K562 (cell line): ENCODE results near the gene SNX9. TPM values are rescaled to one million over a fixed set of nuclear protein-coding genes. Genes with fewer than 3 reads are reported as not detected.

Experiments
- HMG20B ChIP-seq: fragments of 250-450 bp; sonication (Bioruptor Pico); IDR thresholded peaks from 2 replicates; pipeline ENCODE4 v1.5.0; 2021; ENCODE audit warnings: mild to moderate bottlenecking
- ID3 ChIP-seq, 2 experiments: fragments of 250-450 bp in 1 of 2; fragments of 450-650 bp in 1 of 2; sonication (Bioruptor Pico) in 1 of 2; IDR thresholded peaks; 2 replicates each; pipeline versions ENCODE4 v1.6.1 to v1.8.0; 2016 to 2021; ENCODE audit warnings: mild to moderate bottlenecking in 2 of 2, moderate library complexity in 2 of 2, missing compliant biosample characterization in 1 of 2, missing genetic modification characterization in 1 of 2
- NCOA6 ChIP-seq: fragments of 450-650 bp; IDR thresholded peaks from 2 replicates; pipeline ENCODE4 v1.6.1; 2017; ENCODE audit warnings: mild to moderate bottlenecking
- NCOR1 ChIP-seq: fragments of 450-650 bp; IDR thresholded peaks from 2 replicates; pipeline ENCODE4 v1.6.1; 2016; ENCODE audit warnings: mild to moderate bottlenecking, moderate library complexity
- SIX5 ChIP-seq, 2 experiments: IDR thresholded peaks; 2 replicates each; pipeline ENCODE4 v1.6.1; 2011; ENCODE audit warnings: low read length in 2 of 2, borderline replicate concordance in 1 of 2, low read depth in 1 of 2, mild to moderate bottlenecking in 1 of 2, moderate library complexity in 1 of 2; ENCODE audit not compliant: insufficient read depth in 1 of 2
- SMARCE1 ChIP-seq: fragments of 450-650 bp; IDR thresholded peaks from 2 replicates; pipeline ENCODE4 v1.7.1; 2016; ENCODE audit warnings: mild to moderate bottlenecking
- TEAD1 ChIP-seq, 2 experiments: fragments of 450-650 bp in 1 of 2; sonication (generic) in 1 of 2; formaldehyde crosslinking; IDR thresholded peaks; 2 replicates each; pipeline versions ENCODE4 v1.4.0 to v1.8.0; 2020 to 2022; ENCODE audit warnings: mild to moderate bottlenecking in 2 of 2, missing genetic modification reagents in 1 of 2
- TRIM24 ChIP-seq, 2 experiments: fragments of 450-650 bp; IDR thresholded peaks; 2 replicates each; pipeline ENCODE4 v1.6.1; 2016
- XRCC5 ChIP-seq: fragments of 200-400 bp; formaldehyde crosslinking; IDR thresholded peaks from 2 replicates; pipeline ENCODE4 v1.6.1; 2017; ENCODE audit warnings: low read depth, mild to moderate bottlenecking, low read length
- ZBTB43 ChIP-seq: sonication (generic); formaldehyde crosslinking; IDR thresholded peaks from 2 replicates; pipeline ENCODE4 v1.8.0; 2023; ENCODE audit warnings: mild to moderate bottlenecking, missing genetic modification reagents
- ZMIZ1 ChIP-seq, 2 experiments: fragments of 150-350 bp in 1 of 2; IDR thresholded peaks; 2 replicates each; pipeline ENCODE4 v1.6.1; 2012 to 2016; ENCODE audit warnings: low read depth in 2 of 2, low read length in 2 of 2, mild to moderate bottlenecking in 1 of 2, moderate library complexity in 1 of 2
- ZNF324 ChIP-seq: fragments of 250-450 bp; sonication (Bioruptor Pico); IDR thresholded peaks from 2 replicates; pipeline ENCODE4 v1.4.0; 2020; ENCODE audit warnings: mild to moderate bottlenecking
- ZSCAN29 ChIP-seq: fragments of 450-650 bp; IDR thresholded peaks from 2 replicates; pipeline ENCODE4 v1.6.1; 2017
- polyA plus RNA-seq, 8 experiments: library from polyadenylated mRNA; depleted of rRNA in 4 of 8; stranded (reverse) in 5 of 8; unstranded in 3 of 8; fragments of >200 nt; fragmentation: Nextera tagmentation in 2 of 8; fragmentation: Illumina TruSeq in 1 of 8; extraction: Ambion mirVana in 2 of 8; extraction: Trizol in 1 of 8; gene quantifications; 2 replicates each; pipeline versions ENCODE4 v1.2.1 to v1.2.3, GENCODE V29; 2011 to 2014; ENCODE audit warnings: inconsistent platforms in 1 of 8, missing spikeins in 1 of 8
- total RNA-seq, 7 experiments: library from RNA; depleted of rRNA in 6 of 7; stranded (reverse); fragments of >200 nt in 6 of 7; fragmentation: Illumina TruSeq in 2 of 7; extraction: Trizol in 2 of 7; gene quantifications; 2 replicates each; pipeline versions ENCODE4 v1.2.1 to v1.2.3, GENCODE V29; 2011 to 2021; ENCODE audit warnings: low replicate concordance in 1 of 7
- TF ChIP-seq, protein P1 (sequence below): fragments of 250-450 bp; sonication (Bioruptor Pico); IDR thresholded peaks from 2 replicates; pipeline ENCODE4 v1.5.0; 2020; ENCODE audit warnings: mild to moderate bottlenecking
- TF ChIP-seq, protein P2 (sequence below): sonication (generic); formaldehyde crosslinking; IDR thresholded peaks from 2 replicates; pipeline ENCODE4 v1.5.0; 2020; ENCODE audit warnings: missing genetic modification reagents
- TF ChIP-seq, protein P3 (sequence below), 2 experiments: fragments of 450-650 bp; IDR thresholded peaks; 2 replicates each; pipeline ENCODE4 v1.6.1; 2016

Gene SNX9
- total and polyA plus RNA-seq, 9 of the 15 experiments (the other 6 are each of a cell fraction or from before 2014, with no cell fraction given), result 6.0 to 81.7 (median 57.1) TPM

GRCh38 chr6:157811476-157812173 is 11.4 kb upstream of the SNX9 start (continued):
- no peak for TF ChIP-seq ZSCAN29
- 0 out of 2 replicates have a peak, but pooled peaks have one; percentile 5 for TF ChIP-seq NCOA6
- peak; percentile 95 for TF ChIP-seq NCOR1
- TF ChIP-seq SMARCE1, result peak; percentile 97
- no peak for TF ChIP-seq ZNF324 (CRISPR knock-in tag)
- TF ChIP-seq ZBTB43 (CRISPR knock-in tag), result no peak
- TF ChIP-seq XRCC5, result no peak
- peak; percentile 72 to 85 for TF ChIP-seq TRIM24 (IDR thresholded peaks at IDR 0.05)
- TF ChIP-seq HMG20B, result no peak
- no peak for TF ChIP-seq SIX5 (IDR thresholded peaks at IDR 0.05; ENCODE audit: borderline replicate concordance in 1 of 2, insufficient read depth in 1 of 2, low read depth in 1 of 2, low read length in 2 of 2)
- TF ChIP-seq, protein P1, sequence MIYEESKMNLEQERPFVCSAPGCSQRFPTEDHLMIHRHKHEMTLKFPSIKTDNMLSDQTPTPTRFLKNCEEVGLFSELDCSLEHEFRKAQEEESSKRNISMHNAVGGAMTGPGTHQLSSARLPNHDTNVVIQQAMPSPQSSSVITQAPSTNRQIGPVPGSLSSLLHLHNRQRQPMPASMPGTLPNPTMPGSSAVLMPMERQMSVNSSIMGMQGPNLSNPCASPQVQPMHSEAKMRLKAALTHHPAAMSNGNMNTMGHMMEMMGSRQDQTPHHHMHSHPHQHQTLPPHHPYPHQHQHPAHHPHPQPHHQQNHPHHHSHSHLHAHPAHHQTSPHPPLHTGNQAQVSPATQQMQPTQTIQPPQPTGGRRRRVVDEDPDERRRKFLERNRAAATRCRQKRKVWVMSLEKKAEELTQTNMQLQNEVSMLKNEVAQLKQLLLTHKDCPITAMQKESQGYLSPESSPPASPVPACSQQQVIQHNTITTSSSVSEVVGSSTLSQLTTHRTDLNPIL (CRISPR knock-in tag), result no peak
- peak in 1 of 2 experiments; percentile 82; a peak in 2 of 4 replicates for TF ChIP-seq ZMIZ1 (IDR thresholded peaks at IDR 0.05; ENCODE audit: low read depth in 2 of 2, low read length in 2 of 2)
- TF ChIP-seq TEAD1 (CRISPR knock-in tag; IDR thresholded peaks at IDR 0.05), result peak in 1 of 2 experiments; percentile 63; a peak in 2 of 4 replicates
- TF ChIP-seq, protein P2, sequence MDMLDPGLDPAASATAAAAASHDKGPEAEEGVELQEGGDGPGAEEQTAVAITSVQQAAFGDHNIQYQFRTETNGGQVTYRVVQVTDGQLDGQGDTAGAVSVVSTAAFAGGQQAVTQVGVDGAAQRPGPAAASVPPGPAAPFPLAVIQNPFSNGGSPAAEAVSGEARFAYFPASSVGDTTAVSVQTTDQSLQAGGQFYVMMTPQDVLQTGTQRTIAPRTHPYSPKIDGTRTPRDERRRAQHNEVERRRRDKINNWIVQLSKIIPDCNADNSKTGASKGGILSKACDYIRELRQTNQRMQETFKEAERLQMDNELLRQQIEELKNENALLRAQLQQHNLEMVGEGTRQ (CRISPR knock-in tag), result peak; percentile 80
- TF ChIP-seq, protein P3, sequence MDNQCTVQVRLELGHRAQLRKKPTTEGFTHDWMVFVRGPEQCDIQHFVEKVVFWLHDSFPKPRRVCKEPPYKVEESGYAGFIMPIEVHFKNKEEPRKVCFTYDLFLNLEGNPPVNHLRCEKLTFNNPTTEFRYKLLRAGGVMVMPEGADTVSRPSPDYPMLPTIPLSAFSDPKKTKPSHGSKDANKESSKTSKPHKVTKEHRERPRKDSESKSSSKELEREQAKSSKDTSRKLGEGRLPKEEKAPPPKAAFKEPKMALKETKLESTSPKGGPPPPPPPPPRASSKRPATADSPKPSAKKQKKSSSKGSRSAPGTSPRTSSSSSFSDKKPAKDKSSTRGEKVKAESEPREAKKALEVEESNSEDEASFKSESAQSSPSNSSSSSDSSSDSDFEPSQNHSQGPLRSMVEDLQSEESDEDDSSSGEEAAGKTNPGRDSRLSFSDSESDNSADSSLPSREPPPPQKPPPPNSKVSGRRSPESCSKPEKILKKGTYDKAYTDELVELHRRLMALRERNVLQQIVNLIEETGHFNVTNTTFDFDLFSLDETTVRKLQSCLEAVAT (IDR thresholded peaks at IDR 0.05), result peak in 1 of 2 experiments; percentile 51; a peak in 1 of 4 replicates
- TF ChIP-seq ID3 (CRISPR knock-in tag; IDR thresholded peaks at IDR 0.05), result no peak
- TF ChIP-seq ID3 (tag; IDR thresholded peaks at IDR 0.05), result peak; percentile 65; the same call in 1 of the 2 replicates
